ENCODE data around the gene YTHDF2.

DNA sequence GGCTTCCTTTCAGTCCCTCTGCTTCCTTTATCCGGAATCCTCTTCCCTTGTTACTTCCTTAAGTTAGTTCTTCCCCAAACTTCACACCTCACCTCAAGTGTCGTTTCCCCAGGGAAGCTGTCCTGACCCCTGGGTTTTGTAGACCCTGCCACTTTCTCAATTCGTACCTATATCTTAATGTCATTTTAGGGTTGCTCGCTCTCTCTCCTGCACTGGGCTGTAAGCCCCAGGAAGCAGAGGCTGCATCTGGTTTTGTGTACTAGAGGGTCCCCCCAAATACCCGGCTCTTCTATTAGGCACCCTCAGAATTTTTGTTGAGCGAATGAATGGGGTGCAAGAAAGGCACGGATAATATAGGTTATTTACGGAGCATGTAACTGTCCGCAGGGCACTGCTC, 74.6 kb downstream of the YTHDF2 start:
- no peak for TF ChIP-seq CTCF (IDR thresholded peaks at IDR 0.05)
- no peak for TF ChIP-seq POLR2A (IDR thresholded peaks at IDR 0.05)
